Activated CD4-positive, CD25-positive, alpha-beta regulatory T cell treated with anti-CD3 and anti-CD28 coated beads, Interleukin-2, amount 50 U/mL, for 24 hours (primary cell): ENCODE results near the gene DIMT1.

Experiments
- ATAC-seq, 2 donors: fragments of 150-1000 bp; cut with Tn5 transposase; one replicate each; pipeline ENCODE4 v1.10.0; 2021; ENCODE audit warnings: mild to moderate bottlenecking in 1 of 2, moderate library complexity in 1 of 2

DIMT1 gene

DNA sequence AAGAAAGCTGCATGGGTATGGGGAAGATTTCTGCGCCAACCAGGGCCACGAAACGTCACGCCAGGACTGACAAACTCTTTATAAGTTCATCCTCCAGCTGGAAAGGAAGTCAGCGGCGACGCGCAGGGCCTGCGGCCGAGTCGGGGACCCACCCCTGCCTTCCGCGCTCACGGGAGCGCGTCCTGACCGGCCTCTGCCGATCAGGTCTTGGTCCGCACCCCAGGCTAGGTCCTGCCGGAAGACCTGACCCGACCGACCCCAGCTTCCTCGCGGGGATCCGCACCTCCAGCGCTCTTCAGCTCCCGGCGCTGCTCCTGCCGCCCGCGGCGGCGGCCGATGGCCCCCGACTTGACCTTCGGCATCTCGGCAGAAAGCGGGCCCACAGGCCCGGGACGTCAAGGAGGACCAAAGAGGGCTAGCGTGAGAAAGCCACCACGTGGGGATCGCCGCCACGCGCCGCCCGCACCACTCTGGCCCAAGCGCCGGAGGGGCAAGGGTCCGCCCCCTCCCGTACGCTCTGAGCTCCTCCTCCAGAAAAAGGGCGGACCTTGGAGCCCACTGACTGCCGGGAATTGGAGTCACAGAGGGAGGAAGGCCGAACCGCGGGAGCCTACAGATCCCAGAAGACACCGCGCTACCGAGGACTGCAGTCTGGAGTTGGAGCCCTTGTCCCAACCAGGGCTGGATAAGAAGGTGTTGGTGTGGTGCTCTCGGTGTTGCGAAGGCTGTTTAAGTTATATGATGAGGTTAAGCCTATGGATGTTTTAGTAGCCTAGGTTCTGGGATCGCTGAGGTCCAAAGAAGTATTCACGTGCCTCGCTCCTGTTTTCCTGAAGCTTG lies at the start of gene DIMT1:
TSS of gene DIMT1 (minus strand) at position 495 of the 840 bp plus-strand sequence. CDS start at position 362, 133 bp downstream.
- ATAC-seq, result peak; percentile 97

DNA sequence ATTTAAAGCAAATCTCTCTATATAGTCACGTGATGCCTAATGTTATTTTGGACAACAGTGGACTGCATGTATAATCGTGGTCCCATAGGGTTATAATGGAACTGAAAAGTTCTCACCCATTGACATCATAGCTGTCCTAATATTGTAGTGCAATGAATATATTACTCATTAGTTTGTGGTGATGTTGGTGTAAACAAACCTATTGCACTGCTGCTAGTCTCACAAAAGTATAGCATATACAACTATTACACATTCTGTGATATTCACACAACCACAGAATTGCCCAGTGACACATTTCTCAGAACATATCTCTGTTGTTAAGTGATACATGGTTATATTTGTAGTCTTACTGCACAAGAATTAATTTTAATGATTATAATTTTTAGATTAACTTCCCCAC lies 46.6 kb upstream of the DIMT1 start:
- peak; percentile 45 to 70 for ATAC-seq

DNA sequence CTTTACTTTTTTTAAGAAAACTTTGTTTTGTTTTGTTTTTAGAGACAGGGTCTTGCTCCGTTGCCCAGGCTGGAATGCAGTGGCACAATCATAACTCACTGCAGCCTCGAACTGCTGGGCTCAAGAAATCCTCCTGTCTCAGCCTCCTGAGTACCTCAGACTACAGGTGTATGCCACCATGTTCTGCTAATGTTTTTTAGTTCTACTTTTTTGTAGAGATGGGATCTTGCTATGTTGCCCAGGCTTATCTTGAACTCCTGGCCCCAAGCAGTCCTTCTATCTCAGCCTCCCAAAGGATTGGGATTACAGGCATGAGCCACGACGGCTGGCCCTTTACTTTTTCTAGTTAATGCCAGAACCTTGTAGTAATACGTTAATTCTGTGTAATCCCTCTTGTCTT lies 44.8 kb upstream of the DIMT1 start:
- no peak for ATAC-seq

DNA sequence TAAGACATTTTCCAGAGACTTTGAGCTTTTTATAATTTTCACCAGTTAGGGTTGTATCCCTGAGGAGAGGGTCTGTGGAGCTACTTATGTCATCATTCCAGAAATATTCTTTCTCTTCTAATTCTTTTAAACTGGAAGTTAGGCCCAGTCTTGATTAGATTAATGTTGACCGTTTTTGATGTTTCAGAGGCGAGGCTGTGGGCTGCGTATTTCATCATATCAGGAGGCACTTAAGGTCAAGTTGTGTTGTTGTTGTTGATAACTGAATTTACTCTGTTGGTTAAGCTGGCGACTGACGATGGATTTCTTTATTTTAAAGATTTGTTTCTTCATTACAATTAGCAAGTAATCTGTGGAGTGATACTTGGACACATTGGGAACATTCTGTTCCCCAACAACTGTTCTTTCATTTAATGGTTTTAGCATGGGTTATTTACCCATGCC lies 28.9 kb upstream of the DIMT1 start:
- ATAC-seq, result no peak

DNA sequence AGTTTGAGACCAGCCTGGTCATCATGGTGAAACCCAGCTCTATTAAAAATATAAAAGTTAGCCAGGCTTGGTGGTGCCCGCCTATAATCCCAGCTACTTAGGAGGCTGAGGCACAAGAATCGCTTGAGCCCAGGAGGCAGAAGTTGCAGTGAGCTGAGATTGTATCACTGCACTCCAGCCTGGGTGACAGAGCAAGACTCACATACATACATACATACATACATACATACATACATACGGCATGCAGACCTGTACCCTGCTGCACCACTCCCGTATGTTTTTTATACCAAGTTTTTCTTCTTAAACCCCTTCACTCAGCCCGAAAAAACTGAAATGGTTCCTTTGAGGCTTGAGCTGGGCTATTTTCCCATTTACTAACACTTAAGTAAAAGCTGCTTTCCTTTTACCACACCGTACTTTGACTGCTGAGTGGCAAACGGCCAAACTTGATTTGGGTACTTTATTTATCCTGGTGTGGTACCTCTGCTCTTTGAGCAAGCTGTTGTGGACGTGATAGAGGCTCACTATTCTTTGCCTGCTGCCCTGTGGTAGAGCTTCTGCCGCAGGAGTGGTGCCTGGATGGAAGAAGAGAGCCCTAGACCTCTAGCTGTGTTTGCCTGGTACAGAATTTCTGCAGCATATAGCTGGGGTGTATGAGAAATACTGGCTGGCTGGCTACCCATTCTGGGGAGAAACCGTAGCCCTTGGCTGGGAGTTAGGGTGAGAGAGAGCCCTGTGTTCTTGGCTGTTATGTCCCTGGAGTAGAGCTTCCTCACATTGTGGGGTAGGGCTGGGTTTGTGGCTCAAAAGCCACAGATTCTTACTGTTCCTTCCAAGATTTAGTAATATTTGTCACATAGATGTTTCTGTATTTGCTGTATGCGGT lies 28.3 kb upstream of the DIMT1 start:
- ATAC-seq, result no peak

GRCh38 chr5:62424763-62425162 lies 21.1 kb upstream of the DIMT1 start:
- ATAC-seq, result no peak

- no peak for ATAC-seq
These were observed 17.7 kb upstream of the DIMT1 start for GRCh38 chr5:62421414-62421813.

- ATAC-seq, result no peak
These were observed 15.9 kb upstream of the DIMT1 start for GRCh38 chr5:62419609-62420008.

GRCh38 chr5:62418462-62419076 lies 14.9 kb upstream of the DIMT1 start:
- ATAC-seq, result no peak

DNA sequence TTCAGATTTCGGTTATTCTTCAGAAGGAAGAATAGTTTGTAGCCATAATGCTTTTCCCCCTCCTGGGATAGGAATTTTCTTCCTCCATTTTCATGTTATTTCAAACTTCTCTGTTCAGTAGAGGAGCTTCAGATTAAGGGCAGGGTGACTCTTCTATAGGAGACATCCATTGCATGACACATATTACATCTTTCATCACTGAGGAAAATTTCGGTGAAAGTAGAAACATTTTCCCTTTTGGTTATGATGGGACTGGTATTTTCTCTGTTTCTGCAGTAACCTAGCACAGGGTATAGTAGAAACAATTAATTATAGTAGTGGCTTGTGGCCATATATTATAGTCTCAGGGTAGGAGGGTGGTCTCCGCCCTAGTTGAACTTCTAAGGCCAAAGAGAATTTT lies 10.0 kb upstream of the DIMT1 start:
- no peak for ATAC-seq

DNA sequence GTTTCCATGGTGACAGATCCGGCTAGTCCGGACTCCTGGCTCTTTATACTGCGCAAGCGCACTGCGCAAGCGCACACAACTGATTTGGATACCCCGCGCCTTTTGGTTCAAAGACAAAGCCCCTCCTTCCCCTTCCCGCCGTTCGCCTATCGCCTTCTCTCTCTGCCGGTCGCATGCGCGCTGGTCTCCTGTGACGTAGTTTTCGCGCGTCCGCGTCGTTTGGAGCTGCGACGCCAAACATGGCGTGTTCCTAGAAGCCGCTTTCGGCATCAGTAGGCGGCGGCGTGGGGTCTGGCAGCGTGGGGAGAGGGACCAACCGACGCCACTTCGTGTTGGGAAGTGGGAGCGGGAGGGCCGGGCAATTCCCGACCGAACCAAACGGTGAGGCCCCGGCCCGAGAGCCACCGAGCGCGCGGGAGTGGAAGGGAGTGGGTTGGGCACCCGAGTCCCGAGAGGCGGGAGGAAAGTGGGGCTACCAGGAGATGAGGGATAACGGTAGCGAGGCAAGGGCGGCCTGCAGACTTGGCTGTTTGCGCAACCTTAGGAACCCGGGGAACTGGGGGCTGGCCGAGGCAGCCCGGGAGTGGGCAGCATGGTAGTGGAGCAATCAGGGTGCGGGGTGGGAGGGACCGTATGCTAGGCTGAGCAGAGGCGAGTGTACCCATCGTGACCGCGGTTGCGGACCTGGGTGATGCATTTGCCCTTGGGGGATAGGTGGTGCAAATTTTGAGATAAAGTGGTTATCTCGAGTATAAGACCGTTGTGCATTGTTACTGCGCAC lies 9.0 kb upstream of the DIMT1 start, which contains the start of gene IPO11:
TSS of gene IPO11 (plus strand) at position 215 of the 781 bp plus-strand sequence. CDS start 24,517 bp downstream, outside the sequence.
- peak; percentile 87 to 88 for ATAC-seq

GRCh38 chr5:62395210-62395950 lies 8.3 kb downstream of the DIMT1 start:
- ATAC-seq, result peak; percentile 80 to 88

DNA sequence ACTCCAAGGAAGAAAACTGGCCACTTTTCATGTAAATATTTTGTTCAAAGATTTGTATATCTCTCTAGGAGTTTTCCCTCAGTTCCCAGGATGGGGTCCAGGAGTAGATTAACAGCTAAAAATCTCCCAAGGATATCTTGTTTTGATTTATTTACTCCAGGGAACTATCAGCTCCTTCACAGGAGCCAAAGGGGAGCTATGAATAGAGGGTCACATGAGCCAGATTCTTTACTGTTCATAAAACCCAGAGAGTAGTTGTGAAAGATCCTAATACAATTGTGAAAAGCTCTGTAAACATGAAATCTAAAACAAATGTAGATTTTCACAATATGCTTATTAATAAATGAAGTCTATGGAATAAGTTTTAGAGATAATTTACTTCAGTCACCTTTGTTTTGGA lies 16.9 kb downstream of the DIMT1 start:
- ATAC-seq, result no peak

- ATAC-seq, result no peak
These were observed 17.8 kb downstream of the DIMT1 start for GRCh38 chr5:62385816-62386400.

GRCh38 chr5:62385131-62385530 lies 18.6 kb downstream of the DIMT1 start:
- no peak for ATAC-seq

DNA sequence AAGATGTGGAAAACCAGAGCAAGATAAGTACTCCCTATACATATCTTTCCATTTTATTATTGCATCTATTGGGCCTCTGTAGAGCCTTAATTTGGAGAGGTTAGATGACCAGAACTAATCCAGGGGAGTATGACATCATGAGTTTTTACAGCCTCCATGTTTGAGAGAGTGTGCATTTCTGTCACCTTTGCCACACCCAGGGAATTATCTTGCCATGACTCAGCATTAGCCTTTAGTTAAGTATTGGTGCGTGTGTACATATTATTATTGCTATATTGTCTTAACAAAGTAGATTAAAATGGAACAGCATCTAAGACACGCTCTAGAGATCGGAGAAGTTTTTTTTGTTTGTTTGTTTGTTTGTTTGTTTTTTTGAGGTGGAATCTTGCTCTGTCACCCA lies 27.6 kb downstream of the DIMT1 start:
- no peak for ATAC-seq

GRCh38 chr5:62375627-62376026 lies 28.1 kb downstream of the DIMT1 start:
- no peak for ATAC-seq

- ATAC-seq, result no peak
These were observed 29.6 kb downstream of the DIMT1 start for GRCh38 chr5:62374090-62374489.

DNA sequence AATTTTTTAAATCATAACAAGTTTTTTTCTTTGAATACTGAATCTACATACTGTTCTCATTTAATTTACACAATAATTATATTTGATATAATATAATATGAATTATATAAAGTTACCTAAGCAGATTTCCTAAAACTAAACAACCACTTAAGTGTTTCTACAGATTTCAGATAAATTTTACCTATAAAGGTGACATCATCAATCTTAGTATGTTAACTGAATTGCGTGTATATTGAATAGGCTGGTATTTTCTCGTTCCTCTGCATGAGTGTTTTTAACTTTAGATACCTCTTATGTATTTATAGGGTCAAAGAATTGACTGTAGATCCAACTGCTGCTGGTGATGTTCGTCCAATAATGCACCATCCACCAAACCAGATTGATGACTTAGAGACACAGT lies 30.3 kb downstream of the DIMT1 start:
- no peak for ATAC-seq

GRCh38 chr5:62372600-62372999 lies 31.1 kb downstream of the DIMT1 start:
- no peak for ATAC-seq

- no peak for ATAC-seq
These were observed 32.3 kb downstream of the DIMT1 start for GRCh38 chr5:62371409-62371808.
